CD4-positive, alpha-beta T cell (primary cell): Measurements from ENCODE around the gene PPP1CC. TPM values are rescaled to one million over a fixed set of nuclear protein-coding genes. Genes with fewer than 3 reads are reported as not detected.

Experiments
- ATAC-seq: fragments of 200-7000 bp; cut with Tn5 transposase; one replicate; pipeline ENCODE4 v1.10.0; 2022; ENCODE audit warnings: mild to moderate bottlenecking; ENCODE audit not compliant: poor library complexity
- CTCF ChIA-PET: fragments of 350-600 bp; sonication (Branson Sonifier 250); formaldehyde crosslinking; loops from one replicate; lab custom pipeline; 2021; ENCODE audit warnings: antibody characterized with exemption, inconsistent platforms; lab: Charles Lee
- POLR2A ChIA-PET: fragments of 350-600 bp; sonication (Branson Sonifier 250); formaldehyde crosslinking; loops from one replicate; lab custom pipeline; 2021; ENCODE audit warnings: antibody characterized with exemption, inconsistent platforms; lab: Charles Lee
- DNase-seq, 14 experiments: peaks; one replicate each; pipeline ENCODE4 v3.0.0-alpha.2; 2013 to 2020; ENCODE audit warnings: mixed read lengths in 2 of 14
- H3K27ac ChIP-seq, 2 donors: one replicate each; pipeline versions ENCODE4 v1.5.1 to v1.7.0; 2013; ENCODE audit warnings: low read length in 2 of 2, low read depth in 1 of 2, mild to moderate bottlenecking in 1 of 2
- H3K27me3 ChIP-seq, 2 experiments: 1 replicate in 1 of 2; 2 replicates in 1 of 2; pipeline versions ENCODE4 v1.6.1 to v1.7.0; 2013; ENCODE audit warnings: low read length in 2 of 2, control low read depth in 1 of 2, mild to moderate bottlenecking in 1 of 2, moderate library complexity in 1 of 2; ENCODE audit not compliant: insufficient read depth in 2 of 2, control insufficient read depth in 1 of 2
- H3K36me3 ChIP-seq: one replicate; pipeline ENCODE4 v1.6.1; 2013; ENCODE audit warnings: low read length, control low read depth; ENCODE audit not compliant: insufficient read depth
- H3K4me1 ChIP-seq: one replicate; pipeline ENCODE4 v1.6.1; 2013; ENCODE audit warnings: low read length, control low read depth; ENCODE audit not compliant: insufficient read depth
- H3K4me3 ChIP-seq: one replicate; pipeline ENCODE4 v1.5.1; 2013; ENCODE audit warnings: mild to moderate bottlenecking, low read length, moderate library complexity
- H3K9me3 ChIP-seq, 2 experiments: 1 replicate in 1 of 2; 2 replicates in 1 of 2; pipeline versions ENCODE4 v1.6.1 to v1.7.0; 2013; ENCODE audit warnings: low read length in 2 of 2, mild to moderate bottlenecking in 2 of 2, control low read depth in 1 of 2, moderate library complexity in 1 of 2; ENCODE audit not compliant: control insufficient read depth in 1 of 2, insufficient read depth in 1 of 2
- H3K27ac Mint-ChIP-seq: one replicate; pipeline ENCODE4 v1.8.0; 2020; ENCODE audit warnings: mixed read lengths
- H3K27me3 Mint-ChIP-seq: one replicate; pipeline ENCODE4 v1.8.0; 2021; ENCODE audit warnings: mixed read lengths
- H3K36me3 Mint-ChIP-seq: one replicate; pipeline ENCODE4 v1.8.0; 2021; ENCODE audit warnings: low read depth, mixed read lengths
- H3K4me1 Mint-ChIP-seq: one replicate; pipeline ENCODE4 v1.8.0; 2021; ENCODE audit warnings: low read depth, mixed read lengths
- H3K4me3 Mint-ChIP-seq: one replicate; pipeline ENCODE4 v1.8.0; 2020; ENCODE audit warnings: mild to moderate bottlenecking, mixed read lengths
- H3K9me3 Mint-ChIP-seq: one replicate; pipeline ENCODE4 v1.8.0; 2020; ENCODE audit warnings: mixed read lengths
- intact Hi-C, 2 experiments: fragments of 100-400 bp; cut with DNase I in 1 of 2; cut with micrococcal nuclease in 1 of 2; formaldehyde crosslinking; loops; one replicate each; pipeline versions ENCODE4 v1.15.1 to v1.9.0; 2023 to 2025; cut with DNase I, micrococcal nuclease
- total RNA-seq, 174 experiments: library from RNA in 2 of 174; stranded (reverse) in 2 of 174; gene quantifications; one replicate each; pipeline ENCODE4 v1.2.3 and lab custom pipeline; 2021 to 2026
- TF ChIP-seq, protein P1 (sequence below): fragments of 200-600 bp; IDR thresholded peaks from one replicate; pipeline ENCODE4 v1.8.0; 2022; ENCODE audit warnings: antibody characterized with exemption, mild to moderate bottlenecking

Gene PPP1CC
- total RNA-seq, 2 experiments from 2014 or later, result 146 to 150 TPM

GRCh38 chr12:110745542-110746284 lies 3.0 kb upstream of the PPP1CC start:
- H3K4me1 ChIP-seq, result peaks cover 8% of the 10 kb centered on the region
- peak overlapping the region; percentile 13 for H3K4me3 Mint-ChIP-seq
- no peak overlapping the region for H3K27ac ChIP-seq
- TF ChIP-seq, protein P1, sequence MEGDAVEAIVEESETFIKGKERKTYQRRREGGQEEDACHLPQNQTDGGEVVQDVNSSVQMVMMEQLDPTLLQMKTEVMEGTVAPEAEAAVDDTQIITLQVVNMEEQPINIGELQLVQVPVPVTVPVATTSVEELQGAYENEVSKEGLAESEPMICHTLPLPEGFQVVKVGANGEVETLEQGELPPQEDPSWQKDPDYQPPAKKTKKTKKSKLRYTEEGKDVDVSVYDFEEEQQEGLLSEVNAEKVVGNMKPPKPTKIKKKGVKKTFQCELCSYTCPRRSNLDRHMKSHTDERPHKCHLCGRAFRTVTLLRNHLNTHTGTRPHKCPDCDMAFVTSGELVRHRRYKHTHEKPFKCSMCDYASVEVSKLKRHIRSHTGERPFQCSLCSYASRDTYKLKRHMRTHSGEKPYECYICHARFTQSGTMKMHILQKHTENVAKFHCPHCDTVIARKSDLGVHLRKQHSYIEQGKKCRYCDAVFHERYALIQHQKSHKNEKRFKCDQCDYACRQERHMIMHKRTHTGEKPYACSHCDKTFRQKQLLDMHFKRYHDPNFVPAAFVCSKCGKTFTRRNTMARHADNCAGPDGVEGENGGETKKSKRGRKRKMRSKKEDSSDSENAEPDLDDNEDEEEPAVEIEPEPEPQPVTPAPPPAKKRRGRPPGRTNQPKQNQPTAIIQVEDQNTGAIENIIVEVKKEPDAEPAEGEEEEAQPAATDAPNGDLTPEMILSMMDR, result no peak
- no peak overlapping the region for H3K27ac Mint-ChIP-seq
- POLR2A ChIA-PET, result no interaction called here
- ATAC-seq (no peak), DNase-seq (no peak)
- peaks cover 21% of the 10 kb centered on the region for H3K36me3 Mint-ChIP-seq
- peaks cover 31% of the 10 kb centered on the region for H3K4me1 Mint-ChIP-seq
- intact Hi-C loops, result loop anchor here in 1 of 2 experiments (5.0 to 10.0 kb wide), 3 partner anchors 463 to 1881 kb away; partner anchors contain the start of genes ATP2A2, MMAB and MVK
- no peaks in the 10 kb centered on the region for H3K27me3 Mint-ChIP-seq
- CTCF ChIA-PET, result no interaction called here
- H3K4me3 ChIP-seq, result no peak overlapping the region
- H3K27me3 ChIP-seq, result no peaks in the 10 kb centered on the region
- no peaks in the 10 kb centered on the region for H3K9me3 Mint-ChIP-seq
- H3K9me3 ChIP-seq, result no peaks in the 10 kb centered on the region
- H3K36me3 ChIP-seq, result no peaks in the 10 kb centered on the region

DNA sequence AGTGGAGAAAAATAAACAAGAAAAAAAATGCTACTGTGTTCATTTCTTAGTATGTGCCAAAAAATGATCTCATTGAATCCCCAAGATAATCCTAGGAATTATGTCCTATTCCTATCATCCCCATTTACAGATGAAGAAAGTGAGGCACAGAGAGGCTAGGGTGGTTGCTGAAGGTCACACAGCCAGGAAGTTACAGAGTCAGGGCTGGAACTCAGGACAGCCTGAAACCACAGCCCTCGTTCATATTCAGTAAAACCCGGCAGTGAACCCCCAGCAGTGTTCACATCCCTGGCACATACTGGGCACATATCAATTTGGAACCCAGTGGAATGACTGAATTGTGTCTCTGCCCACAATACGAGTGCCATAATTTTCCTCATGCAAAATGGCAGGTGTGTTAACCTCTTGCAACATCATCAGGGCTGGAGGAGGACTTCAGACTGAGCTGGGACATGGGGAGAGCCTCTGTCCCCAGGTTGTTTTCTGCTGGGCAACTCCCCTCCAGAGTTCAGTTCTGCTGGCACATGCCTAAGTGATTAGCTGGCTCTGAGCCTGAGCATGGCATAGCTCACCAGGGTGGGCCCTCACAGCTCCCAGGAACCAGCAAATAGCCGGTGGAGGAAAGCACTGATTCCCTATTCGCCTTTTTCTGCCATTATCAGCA lies 2.0 kb upstream of the PPP1CC start:
- ChIA-PET POLR2A (no interaction called here), CTCF (no interaction called here)
- ATAC-seq (no peak), DNase-seq (no peak)
- Mint-ChIP-seq H3K36me3 (peaks cover 21% of the 10 kb centered on the region), H3K4me3 (peak overlapping the region; percentile 100), H3K27ac (peak overlapping the region; percentile 31), H3K27me3 (no peaks in the 10 kb centered on the region), H3K9me3 (no peaks in the 10 kb centered on the region), H3K4me1 (peaks cover 41% of the 10 kb centered on the region)
- H3K27me3 ChIP-seq, result no peaks in the 10 kb centered on the region
- intact Hi-C loops, result loop anchor here (5.0 to 10.0 kb wide), 7 partner anchors 38 to 1880 kb away; partner anchors contain the start of genes ANKRD13A (in 1 of the 2), ARPC3 (in 1 of the 2), ATP2A2 (in 1 of the 2) and GIT2 (in 1 of the 2)
- no peaks in the 10 kb centered on the region for H3K9me3 ChIP-seq
- H3K4me1 ChIP-seq, result peaks cover 12% of the 10 kb centered on the region
- H3K27ac ChIP-seq, result no peak overlapping the region
- no peaks in the 10 kb centered on the region for H3K36me3 ChIP-seq
- H3K4me3 ChIP-seq, result no peak overlapping the region
- TF ChIP-seq, protein P1, result no peak

DNA sequence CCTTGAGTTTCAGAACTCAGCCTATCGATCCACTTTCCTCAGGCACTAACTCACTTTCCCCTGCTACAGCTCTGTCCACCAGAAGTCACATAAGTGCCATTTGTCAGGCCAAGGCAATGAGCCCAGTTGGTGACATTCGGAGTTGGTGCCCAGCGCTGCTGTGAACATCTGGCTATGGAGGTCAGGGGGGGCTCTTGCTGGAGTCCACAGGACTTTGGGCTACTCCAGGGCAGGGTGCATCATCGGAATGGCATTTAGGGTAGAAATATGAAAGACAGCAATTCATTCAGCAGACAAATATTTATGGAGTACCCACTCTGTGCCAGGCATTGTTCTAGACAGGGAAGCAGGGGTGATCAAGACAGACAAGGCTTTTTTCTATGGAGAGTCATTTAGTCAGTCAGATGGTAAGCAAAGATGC lies 1.5 kb upstream of the PPP1CC start:
- TF ChIP-seq, protein P1, result no peak

More for the DNA sequence above, 1.5 kb upstream of the PPP1CC start:
- no peaks in the 10 kb centered on the region for H3K9me3 Mint-ChIP-seq
- Histone ChIP-seq H3K4me3 (no peak overlapping the region), H3K27ac (no peak overlapping the region), H3K9me3 (no peaks in the 10 kb centered on the region), H3K36me3 (no peaks in the 10 kb centered on the region), H3K27me3 (no peaks in the 10 kb centered on the region), H3K4me1 (peaks cover 12% of the 10 kb centered on the region)
- intact Hi-C loops, result loop anchor here (5.0 to 10.0 kb wide), 6 partner anchors 38 to 1879 kb away; partner anchors contain the start of genes ANKRD13A (in 1 of the 2), ARPC3 (in 1 of the 2), GIT2 (in 1 of the 2) and KCTD10 (in 1 of the 2)
- DNase-seq (no peak), ATAC-seq (no peak)
- H3K4me3 Mint-ChIP-seq, result peak overlapping the region; percentile 100
- H3K27me3 Mint-ChIP-seq, result no peaks in the 10 kb centered on the region
- CTCF ChIA-PET, result no interaction called here
- H3K27ac Mint-ChIP-seq, result peak overlapping the region; percentile 31
- H3K4me1 Mint-ChIP-seq, result peaks cover 47% of the 10 kb centered on the region
- POLR2A ChIA-PET, result interaction anchor here (1.5 kb wide), 1 partner anchor 24 kb away, joined by 5 read pairs; no protein-coding TSS in a partner anchor
- H3K36me3 Mint-ChIP-seq, result peaks cover 21% of the 10 kb centered on the region
